ENCODE results near the gene WDR45. TPM values are rescaled to one million over a fixed set of nuclear protein-coding genes. Genes with fewer than 3 reads are reported as not detected.

The WDR45 gene
- total RNA-seq, 1 donor from 2014 or later: 42.1 TPM

- FAIRE-seq: no peak
Observed at GRCh38 chrX:49073601-49074575, 5.8 kb downstream of the WDR45 start, which contains the start of gene PRAF2. Gene PRAF2 (minus strand): TSS chrX:49074002. CDS start chrX:49073987, 15 bp downstream.

GRCh38 chrX:49072712-49073095 is 7.0 kb downstream of the WDR45 start:
- FAIRE-seq (no peak), DNase-seq (ENCODE audit: low read depth) (no peak)
- H3K27me3 ChIP-seq (ENCODE audit: control insufficient read depth, insufficient read depth, low read length): no peaks in the 10 kb centered on the region
- H3K36me3 ChIP-seq (ENCODE audit: control insufficient read depth, insufficient read depth, low read length): peaks cover 6% of the 10 kb centered on the region
- H3K4me3 ChIP-seq (ENCODE audit: low read depth, low read length): peak overlapping the region; percentile 55
- no peak for TF ChIP-seq CTCF (IDR thresholded peaks at IDR 0.05; ENCODE audit: insufficient read depth, low read length, severe bottlenecking)

More at GRCh38 chrX:49073601-49074575, 5.8 kb downstream of the WDR45 start, which contains the start of gene PRAF2:
- Histone ChIP-seq H3K4me3 (ENCODE audit: low read depth, low read length) (peak within 1 kb of the TSS; percentile 55), H3K36me3 (ENCODE audit: control insufficient read depth, insufficient read depth, low read length) (peaks cover 7% of the 10 kb centered on the region), H3K27me3 (ENCODE audit: control insufficient read depth, insufficient read depth, low read length) (no peaks in the 10 kb centered on the region)
- TF ChIP-seq CTCF (IDR thresholded peaks at IDR 0.05; ENCODE audit: insufficient read depth, low read length, severe bottlenecking): no peak
- peak; percentile 81 for DNase-seq (ENCODE audit: low read depth)

GRCh38 chrX:49071877-49072711 is 7.6 kb downstream of the WDR45 start:
- peak overlapping the region; percentile 55 for H3K4me3 ChIP-seq (ENCODE audit: low read depth, low read length)
- no peak for TF ChIP-seq CTCF (IDR thresholded peaks at IDR 0.05; ENCODE audit: insufficient read depth, low read length, severe bottlenecking)
- FAIRE-seq (no peak), DNase-seq (ENCODE audit: low read depth) (peak; percentile 66)
- H3K27me3 ChIP-seq (ENCODE audit: control insufficient read depth, insufficient read depth, low read length): no peaks in the 10 kb centered on the region
- H3K36me3 ChIP-seq (ENCODE audit: control insufficient read depth, insufficient read depth, low read length): peaks cover 4% of the 10 kb centered on the region

- Histone ChIP-seq H3K4me3 (ENCODE audit: low read depth, low read length) (no peak overlapping the region), H3K27me3 (ENCODE audit: control insufficient read depth, insufficient read depth, low read length) (no peaks in the 10 kb centered on the region), H3K36me3 (ENCODE audit: control insufficient read depth, insufficient read depth, low read length) (peaks cover 5% of the 10 kb centered on the region)
- no peak for DNase-seq (ENCODE audit: low read depth)
- TF ChIP-seq CTCF (IDR thresholded peaks at IDR 0.05; ENCODE audit: insufficient read depth, low read length, severe bottlenecking): no peak
- no peak for FAIRE-seq
Observed at GRCh38 chrX:49070988-49071387, 8.7 kb downstream of the WDR45 start.

GRCh38 chrX:49069038-49069437 is 10.6 kb downstream of the WDR45 start:
- no peak for TF ChIP-seq CTCF (IDR thresholded peaks at IDR 0.05; ENCODE audit: insufficient read depth, low read length, severe bottlenecking)
- Histone ChIP-seq H3K36me3 (ENCODE audit: control insufficient read depth, insufficient read depth, low read length) (peaks cover 6% of the 10 kb centered on the region), H3K27me3 (ENCODE audit: control insufficient read depth, insufficient read depth, low read length) (no peaks in the 10 kb centered on the region), H3K4me3 (ENCODE audit: low read depth, low read length) (no peak overlapping the region)
- no peak for DNase-seq (ENCODE audit: low read depth)
- no peak for FAIRE-seq
